HG03280 (cell line): ENCODE results near the gene DUSP10.

ENCODE experiments used
- ATAC-seq: cut with Tn5 transposase; IDR thresholded peaks from one replicate; pipeline ENCODE4 v1.9.1; 2021; ENCODE audit warnings: mild to moderate bottlenecking, moderate library complexity; ENCODE audit not compliant: unreplicated experiment

The DUSP10 gene

GRCh38 chr1:221766210-221766609 is 24.3 kb upstream of the DUSP10 start:
- ATAC-seq, result no peak

GRCh38 chr1:221765527-221765926 is 23.6 kb upstream of the DUSP10 start:
- ATAC-seq, result no peak

GRCh38 chr1:221762121-221762520 is 20.2 kb upstream of the DUSP10 start:
- ATAC-seq, result no peak

- ATAC-seq, result peak; percentile 65
These were observed 19.6 kb upstream of the DUSP10 start for GRCh38 chr1:221761354-221762002.

GRCh38 chr1:221760911-221761310 is 19.0 kb upstream of the DUSP10 start:
- ATAC-seq, result peak; percentile 1

- no peak for ATAC-seq
These were observed 17.5 kb upstream of the DUSP10 start for GRCh38 chr1:221759436-221759835.

- no peak for ATAC-seq
These were observed 16.6 kb upstream of the DUSP10 start for GRCh38 chr1:221758455-221758854.

- ATAC-seq, result no peak
These were observed 15.1 kb upstream of the DUSP10 start for GRCh38 chr1:221756830-221757551.

GRCh38 chr1:221753828-221754188 is 11.9 kb upstream of the DUSP10 start:
- peak; percentile 38 for ATAC-seq

GRCh38 chr1:221751226-221751887 is 9.5 kb upstream of the DUSP10 start:
- ATAC-seq, result no peak

- ATAC-seq, result no peak
These were observed 7.1 kb upstream of the DUSP10 start for GRCh38 chr1:221748981-221749380.

GRCh38 chr1:221747839-221748238 is 6.0 kb upstream of the DUSP10 start:
- no peak for ATAC-seq

GRCh38 chr1:221743416-221744208 is 1.7 kb upstream of the DUSP10 start:
- ATAC-seq, result no peak

GRCh38 chr1:221742555-221743415 is 896 bp upstream of the DUSP10 start:
- peak; percentile 49 for ATAC-seq

GRCh38 chr1:221740993-221741702 is 741 bp downstream of the DUSP10 start:
- ATAC-seq, result no peak

- ATAC-seq, result no peak
These were observed 1.4 kb downstream of the DUSP10 start for GRCh38 chr1:221740369-221740992.

- no peak for ATAC-seq
These were observed 2.2 kb downstream of the DUSP10 start for GRCh38 chr1:221739677-221740025.

GRCh38 chr1:221739018-221739676 is 2.7 kb downstream of the DUSP10 start:
- ATAC-seq, result no peak

GRCh38 chr1:221736714-221737113 is 5.2 kb downstream of the DUSP10 start:
- no peak for ATAC-seq
